Measurements from ENCODE around the gene SBNO2.

Gene SBNO2

GRCh38 chr19:1125601-1126467, 48.2 kb downstream of the SBNO2 start:
- no peaks in the 10 kb centered on the region for H3F3A ChIP-seq (ENCODE audit: insufficient read depth, low read length)
- no peak overlapping the region for H3K9ac ChIP-seq (ENCODE audit: low read length)
- no peaks in the 10 kb centered on the region for H3K79me2 ChIP-seq (ENCODE audit: insufficient read depth, low read length)
- no peak overlapping the region for H2AFZ ChIP-seq (ENCODE audit: low read length)
- no peak overlapping the region for H3K4me3 ChIP-seq (ENCODE audit: low read depth, low read length, poor library complexity, severe bottlenecking)
- H3K9me2 ChIP-seq (ENCODE audit: low read depth, low read length), result no peaks in the 10 kb centered on the region
- no peak overlapping the region for H3K4me2 ChIP-seq (ENCODE audit: low read length)
- H3K36me3 ChIP-seq (ENCODE audit: insufficient read depth, low read length), result peaks cover 27% of the 10 kb centered on the region
- TF ChIP-seq EZH2 (IDR thresholded peaks at IDR 0.05; ENCODE audit: borderline replicate concordance, low read length) (no peak), CTCF (IDR thresholded peaks at IDR 0.05; ENCODE audit: low read length) (no peak)
- H3K27me3 ChIP-seq (ENCODE audit: insufficient read depth, low read length), result no peaks in the 10 kb centered on the region
- H3K4me1 ChIP-seq (ENCODE audit: insufficient read depth, low read length, severe bottlenecking), result peaks cover 1% of the 10 kb centered on the region
- H3K9me3 ChIP-seq (ENCODE audit: low read length), result no peaks in the 10 kb centered on the region
- H3K27ac ChIP-seq (ENCODE audit: low read depth, low read length, poor library complexity, severe bottlenecking), result no peak overlapping the region
- H4K20me1 ChIP-seq (ENCODE audit: insufficient read depth, low read length), result no peaks in the 10 kb centered on the region

DNA sequence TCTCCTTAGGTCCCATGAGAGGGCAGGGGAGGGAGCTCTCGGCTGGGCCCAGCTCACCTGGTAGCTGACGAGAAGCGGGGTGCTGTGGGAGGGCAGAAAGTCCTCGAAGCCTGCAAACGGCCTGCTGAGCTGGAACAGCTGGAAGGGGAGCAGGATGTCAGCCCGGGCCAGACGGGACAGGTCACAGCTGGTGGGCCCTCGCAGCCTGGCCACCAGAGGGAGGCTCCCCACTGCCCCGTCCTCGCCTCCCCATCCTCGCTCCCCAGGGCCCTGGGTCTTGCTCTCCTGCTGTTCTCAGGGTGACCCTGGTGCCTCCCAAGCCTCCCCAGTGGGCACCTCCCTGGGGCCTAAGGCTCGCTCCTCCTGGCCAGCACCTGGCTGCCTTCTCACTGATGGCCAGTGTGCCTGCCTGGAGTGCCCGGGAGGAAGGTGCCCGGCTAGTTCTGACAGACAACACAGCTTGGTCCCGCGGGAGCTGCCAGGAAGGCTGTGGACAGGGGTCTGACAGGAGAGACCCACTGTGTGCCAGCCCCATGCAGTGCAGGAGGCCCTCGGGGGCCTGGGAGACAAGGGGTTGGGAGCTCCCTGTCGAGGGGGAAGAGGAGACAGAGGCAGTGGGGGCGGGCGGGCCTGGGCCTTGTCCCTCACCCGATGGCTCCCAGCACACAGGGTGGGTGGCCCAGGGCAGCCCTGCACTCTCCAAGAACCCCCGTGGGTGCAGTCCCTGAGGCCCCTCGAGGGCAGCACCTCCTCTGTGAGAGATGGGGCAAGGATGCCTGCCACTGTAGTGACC, 50.0 kb downstream of the SBNO2 start:
- no peak overlapping the region for H3K27ac ChIP-seq (ENCODE audit: low read depth, low read length, poor library complexity, severe bottlenecking)
- H3K27me3 ChIP-seq (ENCODE audit: insufficient read depth, low read length), result no peaks in the 10 kb centered on the region
- TF ChIP-seq EZH2 (IDR thresholded peaks at IDR 0.05; ENCODE audit: borderline replicate concordance, low read length) (no peak), CTCF (IDR thresholded peaks at IDR 0.05; ENCODE audit: low read length) (no peak)
- no peak overlapping the region for H2AFZ ChIP-seq (ENCODE audit: low read length)
- H3F3A ChIP-seq (ENCODE audit: insufficient read depth, low read length), result no peaks in the 10 kb centered on the region
- H4K20me1 ChIP-seq (ENCODE audit: insufficient read depth, low read length), result no peaks in the 10 kb centered on the region
- no peaks in the 10 kb centered on the region for H3K9me3 ChIP-seq (ENCODE audit: low read length)
- H3K9ac ChIP-seq (ENCODE audit: low read length), result no peak overlapping the region
- peaks cover 33% of the 10 kb centered on the region for H3K36me3 ChIP-seq (ENCODE audit: insufficient read depth, low read length)
- no peak overlapping the region for H3K4me3 ChIP-seq (ENCODE audit: low read depth, low read length, poor library complexity, severe bottlenecking)
- H3K4me2 ChIP-seq (ENCODE audit: low read length), result no peak overlapping the region
- no peaks in the 10 kb centered on the region for H3K79me2 ChIP-seq (ENCODE audit: insufficient read depth, low read length)
- H3K4me1 ChIP-seq (ENCODE audit: insufficient read depth, low read length, severe bottlenecking), result no peaks in the 10 kb centered on the region
- H3K9me2 ChIP-seq (ENCODE audit: low read depth, low read length), result no peaks in the 10 kb centered on the region

DNA sequence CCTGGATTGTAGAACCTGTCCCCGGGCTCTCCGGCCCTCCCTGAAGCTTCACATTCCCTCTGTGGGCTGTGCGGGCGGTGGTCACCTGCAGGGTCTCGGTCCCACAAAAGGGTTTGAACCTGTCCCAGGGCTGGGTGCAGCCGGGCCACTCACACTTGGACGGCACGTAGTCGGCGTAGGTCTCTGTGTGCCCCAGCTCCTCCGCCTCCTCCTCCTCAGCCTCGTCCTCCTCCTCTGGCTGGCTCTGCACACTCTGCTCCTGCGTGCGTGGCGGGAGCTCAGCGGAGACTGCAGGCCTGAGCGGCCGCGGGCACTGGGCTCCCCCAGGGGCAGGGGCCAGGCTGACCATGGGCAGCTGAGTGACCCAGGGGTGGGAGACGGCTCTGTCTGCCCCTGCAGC, 50.7 kb downstream of the SBNO2 start:
- Histone ChIP-seq H3F3A (ENCODE audit: insufficient read depth, low read length) (no peaks in the 10 kb centered on the region), H3K27ac (ENCODE audit: low read depth, low read length, poor library complexity, severe bottlenecking) (no peak overlapping the region), H3K4me2 (ENCODE audit: low read length) (no peak overlapping the region), H3K4me3 (ENCODE audit: low read depth, low read length, poor library complexity, severe bottlenecking) (no peak overlapping the region), H3K9me3 (ENCODE audit: low read length) (no peaks in the 10 kb centered on the region), H3K9ac (ENCODE audit: low read length) (no peak overlapping the region), H3K27me3 (ENCODE audit: insufficient read depth, low read length) (no peaks in the 10 kb centered on the region), H3K36me3 (ENCODE audit: insufficient read depth, low read length) (peaks cover 34% of the 10 kb centered on the region), H2AFZ (ENCODE audit: low read length) (no peak overlapping the region), H3K9me2 (ENCODE audit: low read depth, low read length) (no peaks in the 10 kb centered on the region), H4K20me1 (ENCODE audit: insufficient read depth, low read length) (no peaks in the 10 kb centered on the region), H3K4me1 (ENCODE audit: insufficient read depth, low read length, severe bottlenecking) (no peaks in the 10 kb centered on the region), H3K79me2 (ENCODE audit: insufficient read depth, low read length) (no peaks in the 10 kb centered on the region)
- TF ChIP-seq CTCF (IDR thresholded peaks at IDR 0.05; ENCODE audit: low read length) (no peak), EZH2 (IDR thresholded peaks at IDR 0.05; ENCODE audit: borderline replicate concordance, low read length) (no peak)
